ENCODE data around the gene DDOST.

- TF ChIP-seq EZH2phosphoT487 (conservative IDR thresholded peaks at IDR 0.05; ENCODE audit: low read length) (no peak), CTCF (IDR thresholded peaks at IDR 0.05; ENCODE audit: insufficient read depth, low read length, poor library complexity, severe bottlenecking) (no peak)
These were observed 23.0 kb upstream of the DDOST start for GRCh38 chr1:20684050-20684620.

Data from SU-DHL-6 (cell line).